ENCODE results near the gene SPATA21.

The SPATA21 gene

DNA sequence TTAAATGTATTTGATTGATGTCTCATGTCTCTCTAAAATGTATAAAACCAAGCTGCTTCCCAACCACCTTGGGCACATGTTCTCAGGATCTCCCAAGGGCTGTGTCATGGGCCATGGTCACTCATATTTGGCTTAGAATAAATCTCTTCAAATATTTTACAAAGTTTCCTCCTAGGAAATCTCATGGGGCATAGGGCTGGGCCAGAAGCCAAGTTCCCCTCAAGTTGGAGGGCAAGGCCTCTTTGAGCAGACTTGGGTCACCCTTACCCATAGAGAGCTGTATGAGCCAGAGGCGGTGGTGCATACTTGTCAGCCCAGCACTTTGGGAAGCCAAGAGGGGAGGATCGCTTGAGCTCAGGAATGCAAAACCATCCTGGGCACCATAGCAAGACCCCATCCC, 82.6 kb downstream of the SPATA21 start:
- Histone ChIP-seq H3K9me3 (ENCODE audit: insufficient read depth, low read depth, low read length) (no peaks in the 10 kb centered on the region), H3K4me3 (ENCODE audit: low read length) (no peak overlapping the region), H3K27ac (ENCODE audit: low read depth, low read length) (no peak overlapping the region), H3K9ac (ENCODE audit: low read depth, low read length) (no peak overlapping the region), H3K27me3 (ENCODE audit: insufficient read depth, low read length) (no peaks in the 10 kb centered on the region), H3K4me1 (ENCODE audit: insufficient read depth, low read length) (peaks cover 9% of the 10 kb centered on the region), H3K36me3 (ENCODE audit: insufficient read depth, low read length) (no peaks in the 10 kb centered on the region)
- whole genome bisulfite sequencing: 100% methylated on average over 2 of the region's 2 CpGs

DNA sequence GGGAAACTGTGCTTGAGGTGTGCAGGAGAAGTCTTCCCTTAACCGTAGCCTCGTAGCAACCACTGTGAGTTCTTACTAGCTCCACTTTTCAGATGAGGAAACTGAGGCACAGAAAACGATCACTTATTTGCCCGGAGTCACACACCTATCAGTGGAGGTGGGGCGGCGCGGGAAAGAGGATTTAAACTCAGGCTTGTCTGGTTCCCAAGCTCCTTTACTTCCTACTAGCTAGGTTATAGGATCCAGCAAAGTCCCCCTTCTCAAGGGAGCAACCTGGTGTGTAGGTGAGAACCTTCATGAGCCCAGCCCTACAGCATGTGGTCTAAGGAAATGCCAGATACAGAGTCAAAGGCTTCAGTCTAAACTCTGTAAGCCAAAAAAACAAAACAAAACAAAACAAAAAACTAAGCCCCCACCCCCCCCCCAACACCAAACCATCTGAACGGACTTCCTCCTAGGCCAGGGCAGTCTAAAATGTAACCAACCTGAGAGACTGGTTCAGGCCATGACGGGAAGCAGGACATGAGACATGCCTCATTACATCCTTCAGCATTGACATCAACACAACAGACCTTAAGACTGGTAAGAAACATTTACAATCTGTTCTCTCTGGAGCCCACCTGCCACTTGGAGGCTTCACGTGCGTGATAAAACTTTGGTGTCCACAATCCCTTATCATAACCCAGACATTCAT, 84.2 kb downstream of the SPATA21 start:
- H3K27me3 ChIP-seq (ENCODE audit: insufficient read depth, low read length): no peaks in the 10 kb centered on the region
- peak overlapping the region; percentile 81 for H3K9ac ChIP-seq (ENCODE audit: low read depth, low read length)
- H3K4me3 ChIP-seq (ENCODE audit: low read length): peak overlapping the region; percentile 87
- WGBS: 65% methylated on average over 11 of the region's 11 CpGs
- no peaks in the 10 kb centered on the region for H3K36me3 ChIP-seq (ENCODE audit: insufficient read depth, low read length)
- no peaks in the 10 kb centered on the region for H3K9me3 ChIP-seq (ENCODE audit: insufficient read depth, low read depth, low read length)
- peaks cover 9% of the 10 kb centered on the region for H3K4me1 ChIP-seq (ENCODE audit: insufficient read depth, low read length)
- H3K27ac ChIP-seq (ENCODE audit: low read depth, low read length): peak overlapping the region; percentile 86; the same call in 1 of the 2 replicates

DNA sequence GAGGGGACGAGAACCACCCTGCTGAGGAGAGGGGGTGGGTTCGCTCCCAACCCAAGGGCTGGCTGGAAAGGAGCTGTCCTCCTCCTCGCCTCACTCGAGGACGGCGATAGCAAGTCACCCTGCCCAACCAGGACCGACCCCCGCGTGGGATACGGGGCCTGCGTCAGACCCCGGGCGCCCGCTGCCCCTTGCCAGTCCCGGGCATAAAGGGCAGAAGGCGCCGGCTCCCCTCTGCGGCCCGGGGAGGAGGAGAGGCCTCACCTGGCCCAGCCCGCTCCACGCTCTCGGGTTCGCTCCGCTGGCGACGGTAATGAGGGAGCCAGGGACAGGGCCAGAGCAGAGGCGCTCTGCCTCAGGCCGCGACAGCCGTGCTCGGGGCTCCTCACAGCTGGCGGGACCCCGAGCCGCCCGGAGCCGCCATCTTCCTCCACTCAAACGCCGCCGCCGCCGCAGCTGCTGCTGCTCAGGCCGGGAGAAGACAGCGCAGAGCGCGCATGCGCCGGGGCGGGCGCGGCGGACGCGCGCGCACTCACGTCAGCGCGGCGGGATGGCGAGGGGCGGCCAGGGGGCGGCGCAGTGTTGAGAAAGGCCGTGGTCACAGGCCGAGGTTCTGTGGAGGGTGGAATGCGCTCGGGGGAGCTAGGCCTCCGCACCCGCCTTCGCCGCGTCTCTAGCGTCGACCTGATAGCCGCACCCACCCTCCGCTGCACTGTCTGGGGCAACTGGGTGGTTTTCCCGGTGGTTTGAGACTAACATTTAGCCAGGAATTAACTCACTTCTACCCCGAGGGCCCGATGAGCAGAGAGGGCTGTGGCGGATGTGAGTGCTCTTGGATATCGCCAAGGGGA, 85.0 kb downstream of the SPATA21 start, which contains the start of gene FBXO42:
FBXO42 (minus strand) TSS at position 487 of the 848 bp plus-strand sequence. CDS start 37,062 bp downstream, outside the sequence.
- Histone ChIP-seq H3K4me3 (ENCODE audit: low read length) (peak within 1 kb of the TSS; percentile 87), H3K36me3 (ENCODE audit: insufficient read depth, low read length) (no peaks in the 10 kb centered on the region), H3K27me3 (ENCODE audit: insufficient read depth, low read length) (no peaks in the 10 kb centered on the region), H3K4me1 (ENCODE audit: insufficient read depth, low read length) (peaks cover 9% of the 10 kb centered on the region), H3K9ac (ENCODE audit: low read depth, low read length) (peak within 1 kb of the TSS; percentile 81), H3K9me3 (ENCODE audit: insufficient read depth, low read depth, low read length) (no peaks in the 10 kb centered on the region), H3K27ac (ENCODE audit: low read depth, low read length) (peak within 1 kb of the TSS; percentile 86)
- WGBS: 1% methylated on average over 81 of the region's 81 CpGs

DNA sequence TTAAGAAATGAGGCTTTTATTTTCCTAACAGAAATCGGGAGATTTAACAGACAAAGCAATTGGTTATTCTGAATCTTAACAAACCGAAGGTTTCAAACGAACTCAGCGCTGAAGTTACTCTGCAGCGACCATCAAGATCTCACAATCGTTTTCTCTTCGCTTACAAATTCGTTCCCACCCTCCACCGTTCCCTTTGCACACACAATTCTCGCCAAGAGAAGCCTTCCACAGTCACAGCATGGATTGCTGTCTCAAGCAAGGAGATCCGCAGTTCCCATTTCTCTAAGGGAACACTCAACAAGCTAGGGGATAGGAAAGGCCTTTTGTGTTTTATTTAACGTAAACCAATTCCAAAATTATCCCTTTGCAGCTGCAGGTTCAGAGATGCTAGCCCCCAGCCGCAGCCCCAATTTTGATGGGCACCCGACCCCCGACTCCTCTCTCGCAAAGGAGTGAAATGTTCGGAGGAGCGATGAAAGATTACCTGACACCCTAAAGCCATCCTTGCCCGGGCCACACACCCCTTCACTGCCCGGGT, 85.7 kb downstream of the SPATA21 start:
- H3K9ac ChIP-seq (ENCODE audit: low read depth, low read length): peak overlapping the region; percentile 69
- H3K9me3 ChIP-seq (ENCODE audit: insufficient read depth, low read depth, low read length): no peaks in the 10 kb centered on the region
- H3K27ac ChIP-seq (ENCODE audit: low read depth, low read length): peak overlapping the region; percentile 80
- no peaks in the 10 kb centered on the region for H3K36me3 ChIP-seq (ENCODE audit: insufficient read depth, low read length)
- no peaks in the 10 kb centered on the region for H3K27me3 ChIP-seq (ENCODE audit: insufficient read depth, low read length)
- 1% methylated on average over 19 of the region's 20 CpGs for WGBS
- peaks cover 9% of the 10 kb centered on the region for H3K4me1 ChIP-seq (ENCODE audit: insufficient read depth, low read length)
- peak overlapping the region; percentile 87 for H3K4me3 ChIP-seq (ENCODE audit: low read length)

DNA sequence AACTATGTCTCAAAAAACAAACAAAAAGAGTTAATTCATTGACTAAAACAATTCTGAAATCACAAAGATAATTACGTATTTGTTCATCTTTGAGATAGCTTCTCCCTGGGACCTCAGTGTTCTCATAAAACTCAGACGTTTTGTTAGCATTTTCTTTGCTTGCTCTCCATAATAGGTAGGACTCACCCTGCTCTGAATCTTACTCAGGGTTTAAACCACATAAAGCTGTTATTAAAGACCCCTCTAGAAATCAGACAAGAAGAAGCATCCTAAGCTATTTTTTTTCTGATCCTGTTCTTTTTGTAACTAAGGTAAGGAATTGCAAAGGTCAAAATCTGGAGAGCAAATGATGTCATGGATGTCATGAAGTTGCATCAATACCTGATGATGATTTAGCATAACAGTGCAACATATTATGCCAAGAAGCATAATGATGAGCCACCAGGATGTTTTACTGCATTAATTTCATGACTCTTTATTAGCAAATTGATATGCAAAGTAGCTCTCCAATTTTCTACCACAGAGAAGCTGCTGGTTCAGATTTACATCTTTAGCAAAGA, 87.3 kb downstream of the SPATA21 start:
- 91% methylated on average over 2 of the region's 2 CpGs for WGBS

More for the DNA sequence above, 87.3 kb downstream of the SPATA21 start:
- no peak overlapping the region for H3K27ac ChIP-seq (ENCODE audit: low read depth, low read length)
- no peaks in the 10 kb centered on the region for H3K9me3 ChIP-seq (ENCODE audit: insufficient read depth, low read depth, low read length)
- no peaks in the 10 kb centered on the region for H3K36me3 ChIP-seq (ENCODE audit: insufficient read depth, low read length)
- H3K4me3 ChIP-seq (ENCODE audit: low read length): no peak overlapping the region
- H3K9ac ChIP-seq (ENCODE audit: low read depth, low read length): no peak overlapping the region
- H3K4me1 ChIP-seq (ENCODE audit: insufficient read depth, low read length): peaks cover 9% of the 10 kb centered on the region
- no peaks in the 10 kb centered on the region for H3K27me3 ChIP-seq (ENCODE audit: insufficient read depth, low read length)

All from HUES64 (cell line).